ENCODE measurements around the gene EPHA6.
"Not testable (repeated sequence)": the region's sequence is repeated elsewhere in the genome, so short reads cannot be mapped to it uniquely, and the experiment has no call there.

EPHA6 gene

GRCh38 chr3:97010881-97011657 is 196.7 kb downstream of the EPHA6 start:
- DNase-seq (ENCODE audit: low read depth in 3 of 3, low spot score in 1 of 3), result no peak

- no peak for DNase-seq (ENCODE audit: low read depth in 3 of 3, low spot score in 1 of 3)
These were observed 207.4 kb downstream of the EPHA6 start for GRCh38 chr3:97021778-97022177.

DNA sequence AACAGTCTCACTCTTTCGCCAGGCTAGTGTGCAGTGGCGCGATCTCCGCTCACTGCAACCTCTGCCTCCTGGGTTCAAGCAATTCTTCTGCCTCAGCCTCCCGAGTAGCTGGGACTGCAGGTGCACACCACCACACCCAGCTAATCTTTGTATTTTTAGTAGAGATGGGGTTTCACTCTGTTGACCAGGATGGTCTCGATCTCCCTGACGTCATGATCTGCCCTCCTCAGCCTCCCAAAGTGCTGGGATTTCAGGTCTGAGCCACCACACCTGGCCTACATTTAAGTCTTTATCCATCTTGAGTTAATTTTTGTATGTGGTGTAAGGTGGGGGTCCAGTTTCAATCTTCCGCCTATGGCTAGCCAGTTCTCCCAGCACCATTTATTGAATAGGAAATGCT is 211.2 kb downstream of the EPHA6 start:
- not testable (repeated sequence) for DNase-seq (ENCODE audit: low read depth in 3 of 3, low spot score in 1 of 3)

- no peak for DNase-seq (ENCODE audit: low read depth in 3 of 3, low spot score in 1 of 3)
These were observed 215.6 kb downstream of the EPHA6 start for GRCh38 chr3:97029972-97030371.

- no peak for DNase-seq (ENCODE audit: low read depth in 3 of 3, low spot score in 1 of 3)
These were observed 223.0 kb downstream of the EPHA6 start for GRCh38 chr3:97037294-97037943.

DNA sequence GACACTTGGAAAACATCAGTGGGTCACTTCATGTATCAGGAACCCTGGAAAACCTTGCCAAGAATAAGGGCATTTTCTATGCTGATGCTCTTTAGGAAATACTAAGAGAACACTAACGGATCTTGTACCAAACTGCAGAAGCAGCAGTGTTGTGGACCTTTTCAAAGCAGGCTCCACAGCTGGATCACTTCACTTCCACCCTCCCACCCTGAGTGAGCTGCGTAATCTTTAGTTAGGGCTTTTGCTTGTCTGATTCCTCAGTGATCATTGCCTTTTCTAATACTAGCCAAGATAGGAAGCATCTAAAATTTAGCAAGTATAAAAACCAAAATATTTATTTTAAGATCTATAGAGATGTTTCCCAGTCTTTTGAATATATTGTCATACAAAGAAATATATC is 229.0 kb downstream of the EPHA6 start:
- no peak for DNase-seq (ENCODE audit: low read depth in 3 of 3, low spot score in 1 of 3)

DNA sequence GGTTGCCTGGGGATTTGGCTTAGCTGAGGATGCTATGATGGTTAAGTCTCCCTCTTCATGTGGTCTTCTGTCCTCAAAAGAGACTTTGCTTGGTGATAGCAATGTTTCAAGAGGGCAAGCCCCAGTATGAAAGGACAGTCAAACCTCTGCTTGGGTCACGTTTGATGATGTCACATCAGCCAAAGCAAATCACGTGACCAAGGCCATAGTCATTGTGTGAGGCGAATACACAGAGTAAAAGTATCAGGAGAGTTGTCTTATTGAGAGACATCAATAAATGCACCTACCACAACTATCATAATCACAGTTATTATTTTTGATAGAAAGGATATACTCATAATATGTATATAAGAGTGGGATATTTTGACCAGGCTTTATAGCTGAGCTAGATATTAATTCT is 243.0 kb downstream of the EPHA6 start:
- DNase-seq (ENCODE audit: low read depth in 3 of 3, low spot score in 1 of 3), result no peak

- no peak for DNase-seq (ENCODE audit: low read depth in 3 of 3, low spot score in 1 of 3)
These were observed 244.8 kb downstream of the EPHA6 start for GRCh38 chr3:97059168-97059567.

DNA sequence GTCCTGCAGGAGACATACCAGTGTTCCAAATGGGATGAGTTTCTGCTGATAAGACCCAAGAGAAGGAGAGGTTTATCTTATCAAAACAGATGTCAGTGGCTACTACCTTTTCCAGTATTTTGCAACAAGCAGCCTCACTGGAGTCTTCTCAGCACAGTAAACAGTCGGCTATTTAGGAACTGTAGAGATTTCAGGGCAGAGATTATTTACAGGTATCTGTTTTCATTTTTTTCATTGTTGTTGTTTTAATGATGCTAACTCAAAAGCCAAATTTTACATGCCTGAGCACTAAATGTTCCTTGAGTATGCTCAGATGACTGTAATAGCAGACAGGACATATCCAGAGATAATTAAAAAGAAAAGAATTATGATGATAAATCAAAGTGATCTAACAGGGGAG is 252.1 kb downstream of the EPHA6 start:
- DNase-seq (ENCODE audit: low read depth in 3 of 3, low spot score in 1 of 3), result no peak

DNA sequence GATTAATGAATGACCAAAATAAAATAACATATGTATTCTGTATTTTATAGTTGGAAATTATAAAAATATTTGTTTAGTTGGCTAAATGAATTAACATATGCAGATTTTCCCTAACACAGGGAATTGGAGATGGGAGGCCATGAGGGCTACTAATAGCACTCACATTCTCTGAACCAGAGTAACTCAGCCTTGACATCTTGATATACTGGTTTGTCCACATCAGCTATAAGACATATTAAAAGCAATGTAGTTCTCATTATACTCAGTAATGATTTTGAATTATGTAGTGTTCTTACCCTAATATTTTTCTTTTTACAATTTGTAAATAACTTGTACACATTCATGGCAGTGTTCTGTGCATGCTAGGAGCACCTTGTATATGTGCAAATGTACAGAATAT is 255.9 kb downstream of the EPHA6 start:
- DNase-seq (ENCODE audit: low read depth in 3 of 3, low spot score in 1 of 3), result no peak

DNA sequence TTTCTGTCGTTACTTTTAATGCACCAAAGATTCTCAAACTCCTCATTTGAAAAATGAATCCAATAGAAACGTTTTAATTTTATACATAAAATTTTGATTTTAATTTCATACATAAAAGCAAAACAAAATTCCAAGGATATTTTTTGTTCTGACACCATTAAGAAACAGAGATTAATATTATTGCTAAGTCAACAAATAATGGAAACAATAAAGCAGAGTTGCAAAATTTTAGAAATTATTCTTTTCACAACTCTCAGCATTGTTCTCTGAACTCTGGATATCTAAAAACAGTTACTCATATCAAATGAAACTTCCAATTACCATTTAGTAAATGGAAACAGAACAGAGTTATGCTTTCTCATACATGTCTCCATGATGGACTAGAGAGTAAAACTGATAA is 260.2 kb downstream of the EPHA6 start:
- no peak for DNase-seq (ENCODE audit: low read depth in 3 of 3, low spot score in 1 of 3)

GRCh38 chr3:97076673-97077072 is 262.3 kb downstream of the EPHA6 start:
- no peak for DNase-seq (ENCODE audit: low read depth in 3 of 3, low spot score in 1 of 3)

- DNase-seq (ENCODE audit: low read depth in 3 of 3, low spot score in 1 of 3), result no peak
These were observed 275.2 kb downstream of the EPHA6 start for GRCh38 chr3:97089621-97090020.

GRCh38 chr3:97102641-97103040 is 288.2 kb downstream of the EPHA6 start:
- DNase-seq (ENCODE audit: low read depth in 3 of 3, low spot score in 1 of 3), result no peak

GRCh38 chr3:97105989-97106651 is 291.7 kb downstream of the EPHA6 start:
- DNase-seq (ENCODE audit: low read depth in 3 of 3, low spot score in 1 of 3), result no peak

DNA sequence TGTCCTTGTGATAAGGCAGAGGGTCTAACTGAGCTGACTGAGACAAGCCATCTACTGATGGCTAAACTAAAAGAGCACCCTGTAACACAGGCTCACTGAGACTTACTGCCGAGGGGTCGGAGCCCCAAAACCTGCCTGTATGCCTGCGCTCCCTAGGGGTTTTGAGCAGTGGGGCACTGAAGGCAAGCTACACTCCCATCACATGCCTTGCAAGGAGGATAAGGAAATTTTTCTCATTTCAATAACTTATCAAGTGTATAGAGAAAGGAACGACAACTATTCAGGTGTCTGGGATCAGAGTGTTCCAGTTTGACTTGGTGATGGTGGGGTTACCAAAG is 292.2 kb downstream of the EPHA6 start:
- DNase-seq (ENCODE audit: low read depth in 3 of 3, low spot score in 1 of 3), result no peak

GRCh38 chr3:97108136-97108535 is 293.7 kb downstream of the EPHA6 start:
- no peak for DNase-seq (ENCODE audit: low read depth in 3 of 3, low spot score in 1 of 3)

DNA sequence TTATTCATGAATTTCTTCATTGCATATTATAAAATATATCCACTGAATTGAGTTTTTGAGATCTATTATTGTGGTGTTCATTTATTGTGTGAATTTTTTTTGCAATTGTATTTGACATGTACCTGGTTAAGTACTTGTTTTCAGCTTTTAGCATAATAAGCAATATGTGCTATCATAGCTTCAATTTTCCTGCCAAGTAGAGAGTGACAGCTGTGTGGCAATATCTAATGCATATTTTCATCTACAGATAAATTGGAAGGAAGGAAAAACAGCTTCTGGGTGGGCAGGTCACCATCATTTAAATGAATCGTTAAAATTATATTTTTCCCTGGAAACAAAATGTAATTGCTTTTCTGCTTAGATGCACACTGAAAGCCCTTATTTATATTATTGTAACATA is 296.9 kb downstream of the EPHA6 start:
- DNase-seq (ENCODE audit: low read depth in 3 of 3, low spot score in 1 of 3), result no peak

DNA sequence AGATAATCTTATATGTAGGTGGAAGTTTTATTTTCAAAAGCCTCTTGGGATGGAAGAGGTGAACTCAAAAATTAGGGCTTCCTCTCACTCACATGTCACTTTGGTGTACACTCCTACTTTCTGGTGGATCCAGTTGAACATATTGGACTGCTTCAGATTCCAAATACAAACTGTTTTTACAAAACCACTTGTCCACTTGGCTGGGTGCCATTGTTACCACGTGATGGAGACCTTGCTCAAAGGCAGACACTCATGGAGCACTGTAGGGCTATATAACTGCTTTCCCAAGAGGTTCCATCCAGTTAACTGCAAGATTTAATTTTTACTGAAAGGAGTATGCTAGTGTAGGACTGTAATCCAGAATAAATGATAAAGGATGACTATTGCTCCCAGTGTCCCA is 307.0 kb downstream of the EPHA6 start:
- DNase-seq (ENCODE audit: low read depth in 3 of 3, low spot score in 1 of 3), result no peak

DNA sequence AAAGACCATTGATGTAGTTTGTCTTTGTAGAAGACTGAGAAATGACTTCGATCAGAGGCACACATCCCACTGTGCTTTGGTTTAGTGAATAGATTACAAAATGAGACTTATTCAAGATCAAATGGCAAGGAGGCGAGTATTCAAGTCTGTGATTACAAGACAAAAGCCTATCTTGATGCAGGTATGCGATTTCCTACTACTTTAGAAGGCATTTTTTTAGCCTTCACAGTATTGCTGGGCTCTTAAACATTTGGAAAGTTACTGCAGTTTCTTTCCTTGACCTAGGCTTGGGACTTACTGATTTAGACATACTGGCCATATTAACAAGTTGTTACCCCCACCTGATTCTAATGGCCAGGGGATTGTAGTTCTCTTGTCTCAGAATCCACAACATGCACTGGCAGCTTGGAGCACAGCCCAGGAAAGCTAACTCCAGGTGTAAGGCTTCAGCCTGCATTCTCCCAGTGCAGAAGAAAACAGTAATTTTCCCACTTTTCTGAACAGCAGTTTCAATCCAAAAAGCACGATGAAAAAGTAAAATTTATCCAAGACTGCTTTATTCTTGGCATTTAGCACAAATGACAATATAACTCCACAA is 311.6 kb downstream of the EPHA6 start:
- no peak for DNase-seq (ENCODE audit: low read depth in 3 of 3, low spot score in 1 of 3)

DNA sequence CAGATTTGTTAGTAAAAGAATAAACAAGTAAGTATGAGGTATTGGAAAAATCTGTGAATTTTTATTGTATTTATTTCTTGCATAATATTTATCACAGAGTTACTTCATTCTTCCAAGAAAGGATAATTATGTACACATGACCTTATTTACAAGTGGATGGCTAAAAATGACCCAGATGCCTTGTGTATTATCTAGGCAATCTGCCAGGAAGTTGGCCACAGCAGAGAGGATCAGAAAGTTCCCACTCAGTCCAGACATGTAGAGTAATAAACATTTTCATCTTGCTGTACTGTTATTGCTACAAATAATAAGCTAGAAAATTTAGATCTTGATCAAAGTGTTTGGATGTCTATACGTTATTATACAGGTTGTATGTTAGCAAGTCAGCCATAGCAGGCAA is 317.1 kb downstream of the EPHA6 start:
- DNase-seq (ENCODE audit: low read depth in 3 of 3, low spot score in 1 of 3), result no peak

GRCh38 chr3:97138914-97139541 is 324.6 kb downstream of the EPHA6 start:
- no peak for DNase-seq (ENCODE audit: low read depth in 3 of 3, low spot score in 1 of 3)
